Panc1 (cell line): ENCODE data around the gene DNAJC12. TPM values are rescaled to one million over a fixed set of nuclear protein-coding genes. Genes with fewer than 3 reads are reported as not detected.

ENCODE experiments used
- ATAC-seq: fragments of 200-7000 bp; cut with Tn5 transposase; 2 replicates; pipeline ENCODE4 v1.9.1; 2020; ENCODE audit warnings: mild to moderate bottlenecking, moderate library complexity
- BruUV-seq: library from RNA; stranded (reverse); fragments of 400-500 nt; replicated peaks from 2 replicates; lab custom pipeline; 2021; lab: Mats Ljungman, UMichigan
- CTCF ChIA-PET: fragments of 300-600 bp; sonication (Branson Sonifier 250); formaldehyde crosslinking; loops from one replicate; lab custom pipeline; 2022; ENCODE audit warnings: antibody characterized with exemption; lab: Charles Lee
- POLR2A ChIA-PET: fragments of 300-600 bp; sonication (Branson Sonifier 250); formaldehyde crosslinking; loops from one replicate; lab custom pipeline; 2022; ENCODE audit warnings: antibody characterized with exemption; lab: Charles Lee
- DNase-seq: peaks from one replicate; pipeline ENCODE4 v3.0.0-alpha.2; 2010; ENCODE audit warnings: low read depth, low spot score
- H3K27ac ChIP-seq: 2 replicates; pipeline ENCODE4 v1.5.1; 2011; ENCODE audit warnings: mild to moderate bottlenecking, low read length, inconsistent platforms
- H3K27me3 ChIP-seq: fragments of 200-500 bp; sonication (Bioruptor generic); 2 replicates; pipeline ENCODE4 v1.6.0; 2014; ENCODE audit warnings: low read length, inconsistent platforms; ENCODE audit not compliant: control insufficient read depth, insufficient read depth
- H3K36me3 ChIP-seq: fragments of 200-500 bp; sonication (Bioruptor generic); 2 replicates; pipeline ENCODE4 v1.5.1; 2014; ENCODE audit warnings: inconsistent platforms, mild to moderate bottlenecking, low read length, moderate library complexity; ENCODE audit not compliant: control insufficient read depth, insufficient read depth
- H3K4me1 ChIP-seq: 2 replicates; pipeline ENCODE4 v1.5.1; 2011; ENCODE audit warnings: inconsistent platforms, mild to moderate bottlenecking, low read length, moderate library complexity; ENCODE audit not compliant: control insufficient read depth, insufficient read depth
- H3K4me3 ChIP-seq, 2 experiments: 2 replicates each; pipeline ENCODE4 v1.5.1; 2011 to 2012; ENCODE audit warnings: low read depth in 2 of 2, low read length in 2 of 2, mild to moderate bottlenecking in 2 of 2, inconsistent platforms in 1 of 2, moderate library complexity in 1 of 2
- H3K9me3 ChIP-seq: fragments of 200-500 bp; sonication (Bioruptor generic); 2 replicates; pipeline ENCODE4 v1.5.1; 2014; ENCODE audit warnings: low read depth, mild to moderate bottlenecking, inconsistent platforms, low read length, moderate library complexity; ENCODE audit not compliant: control insufficient read depth, insufficient read depth
- POLR2AphosphoS5 ChIP-seq: IDR thresholded peaks from 2 replicates; pipeline ENCODE4 v1.6.1; 2012; ENCODE audit warnings: mild to moderate bottlenecking, low read depth, low read length, moderate library complexity
- SIN3A ChIP-seq: IDR thresholded peaks from 2 replicates; pipeline ENCODE4 v1.6.1; 2012; ENCODE audit warnings: low read depth, mild to moderate bottlenecking, low read length, moderate library complexity, borderline replicate concordance; ENCODE audit not compliant: insufficient read depth
- TCF7L2 ChIP-seq: IDR thresholded peaks from 2 replicates; pipeline ENCODE4 v1.6.1; 2011; ENCODE audit warnings: mild to moderate bottlenecking, low read depth, low read length, inconsistent platforms
- in situ Hi-C: cut with HindIII; loops from 2 replicates; pipeline ENCODE4 v1.10.0; 2016; ENCODE audit warnings: low sequenced_read_pairs, low pct_unique_long_range_greater_than_20kb
- intact Hi-C: fragments of 100-400 bp; cut with micrococcal nuclease; formaldehyde crosslinking; loops from one replicate; pipeline ENCODE4 v1.10.0; 2022; ENCODE audit not compliant: unreplicated experiment
- total RNA-seq: library from RNA; stranded (reverse); gene quantifications from one replicate; pipeline ENCODE4 v1.2.1, GENCODE V29; 2021; ENCODE audit not compliant: unreplicated experiment
- TF ChIP-seq, protein P1 (sequence below): fragments of 450-650 bp; IDR thresholded peaks from 2 replicates; pipeline ENCODE4 v1.5.1; 2017; ENCODE audit warnings: mild to moderate bottlenecking
- TF ChIP-seq, protein P2 (sequence below), 2 experiments: IDR thresholded peaks; 2 replicates each; pipeline ENCODE4 v1.6.1; 2011 to 2012; ENCODE audit warnings: low read depth in 2 of 2, control low read depth in 1 of 2, low read length in 1 of 2, mild to moderate bottlenecking in 1 of 2, moderate library complexity in 1 of 2; ENCODE audit not compliant: insufficient read depth in 1 of 2

Gene DNAJC12
- total RNA-seq, 1 experiment from 2014 or later, result 0.44 TPM

DNA sequence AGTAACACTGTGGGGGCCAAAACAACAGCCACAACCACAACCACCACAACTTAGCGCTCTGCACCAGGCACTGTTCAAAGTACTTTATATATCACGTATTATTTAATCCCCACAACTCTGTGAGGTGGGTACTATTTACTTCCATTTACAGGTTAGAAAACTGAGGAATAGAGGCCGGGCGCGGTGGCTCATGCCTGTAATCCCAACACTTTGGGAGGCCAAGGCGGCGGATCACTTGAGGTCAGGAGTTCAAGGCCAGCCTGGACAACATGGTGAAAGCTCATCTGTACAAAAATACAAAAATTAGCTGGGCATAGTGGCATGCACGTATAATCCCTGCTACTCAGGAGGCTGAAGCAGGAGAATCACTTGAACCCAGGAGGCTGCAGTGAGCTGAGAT lies 3.6 kb downstream of the DNAJC12 start:
- no TSS peak for BruUV-seq
- in situ Hi-C loops, result no loop called here
- ChIA-PET POLR2A (no interaction called here), CTCF (no interaction called here)
- ATAC-seq (no peak), DNase-seq (no peak)
- Histone ChIP-seq H3K4me1 (no peaks in the 10 kb centered on the region), H3K9me3 (no peaks in the 10 kb centered on the region), H3K4me3 (no peak overlapping the region), H3K36me3 (no peaks in the 10 kb centered on the region), H3K27me3 (no peaks in the 10 kb centered on the region), H3K27ac (no peak overlapping the region)
- TF ChIP-seq SIN3A, result no peak
- no peak for TF ChIP-seq POLR2AphosphoS5
- TF ChIP-seq TCF7L2, result no peak
- TF ChIP-seq, protein P1, sequence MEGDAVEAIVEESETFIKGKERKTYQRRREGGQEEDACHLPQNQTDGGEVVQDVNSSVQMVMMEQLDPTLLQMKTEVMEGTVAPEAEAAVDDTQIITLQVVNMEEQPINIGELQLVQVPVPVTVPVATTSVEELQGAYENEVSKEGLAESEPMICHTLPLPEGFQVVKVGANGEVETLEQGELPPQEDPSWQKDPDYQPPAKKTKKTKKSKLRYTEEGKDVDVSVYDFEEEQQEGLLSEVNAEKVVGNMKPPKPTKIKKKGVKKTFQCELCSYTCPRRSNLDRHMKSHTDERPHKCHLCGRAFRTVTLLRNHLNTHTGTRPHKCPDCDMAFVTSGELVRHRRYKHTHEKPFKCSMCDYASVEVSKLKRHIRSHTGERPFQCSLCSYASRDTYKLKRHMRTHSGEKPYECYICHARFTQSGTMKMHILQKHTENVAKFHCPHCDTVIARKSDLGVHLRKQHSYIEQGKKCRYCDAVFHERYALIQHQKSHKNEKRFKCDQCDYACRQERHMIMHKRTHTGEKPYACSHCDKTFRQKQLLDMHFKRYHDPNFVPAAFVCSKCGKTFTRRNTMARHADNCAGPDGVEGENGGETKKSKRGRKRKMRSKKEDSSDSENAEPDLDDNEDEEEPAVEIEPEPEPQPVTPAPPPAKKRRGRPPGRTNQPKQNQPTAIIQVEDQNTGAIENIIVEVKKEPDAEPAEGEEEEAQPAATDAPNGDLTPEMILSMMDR, result no peak
- TF ChIP-seq, protein P2, sequence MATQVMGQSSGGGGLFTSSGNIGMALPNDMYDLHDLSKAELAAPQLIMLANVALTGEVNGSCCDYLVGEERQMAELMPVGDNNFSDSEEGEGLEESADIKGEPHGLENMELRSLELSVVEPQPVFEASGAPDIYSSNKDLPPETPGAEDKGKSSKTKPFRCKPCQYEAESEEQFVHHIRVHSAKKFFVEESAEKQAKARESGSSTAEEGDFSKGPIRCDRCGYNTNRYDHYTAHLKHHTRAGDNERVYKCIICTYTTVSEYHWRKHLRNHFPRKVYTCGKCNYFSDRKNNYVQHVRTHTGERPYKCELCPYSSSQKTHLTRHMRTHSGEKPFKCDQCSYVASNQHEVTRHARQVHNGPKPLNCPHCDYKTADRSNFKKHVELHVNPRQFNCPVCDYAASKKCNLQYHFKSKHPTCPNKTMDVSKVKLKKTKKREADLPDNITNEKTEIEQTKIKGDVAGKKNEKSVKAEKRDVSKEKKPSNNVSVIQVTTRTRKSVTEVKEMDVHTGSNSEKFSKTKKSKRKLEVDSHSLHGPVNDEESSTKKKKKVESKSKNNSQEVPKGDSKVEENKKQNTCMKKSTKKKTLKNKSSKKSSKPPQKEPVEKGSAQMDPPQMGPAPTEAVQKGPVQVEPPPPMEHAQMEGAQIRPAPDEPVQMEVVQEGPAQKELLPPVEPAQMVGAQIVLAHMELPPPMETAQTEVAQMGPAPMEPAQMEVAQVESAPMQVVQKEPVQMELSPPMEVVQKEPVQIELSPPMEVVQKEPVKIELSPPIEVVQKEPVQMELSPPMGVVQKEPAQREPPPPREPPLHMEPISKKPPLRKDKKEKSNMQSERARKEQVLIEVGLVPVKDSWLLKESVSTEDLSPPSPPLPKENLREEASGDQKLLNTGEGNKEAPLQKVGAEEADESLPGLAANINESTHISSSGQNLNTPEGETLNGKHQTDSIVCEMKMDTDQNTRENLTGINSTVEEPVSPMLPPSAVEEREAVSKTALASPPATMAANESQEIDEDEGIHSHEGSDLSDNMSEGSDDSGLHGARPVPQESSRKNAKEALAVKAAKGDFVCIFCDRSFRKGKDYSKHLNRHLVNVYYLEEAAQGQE (IDR thresholded peaks at IDR 0.05; ENCODE audit: insufficient read depth in 1 of 2, low read depth in 2 of 2, low read length in 1 of 2), result no peak
- intact Hi-C loops, result no loop called here

DNA sequence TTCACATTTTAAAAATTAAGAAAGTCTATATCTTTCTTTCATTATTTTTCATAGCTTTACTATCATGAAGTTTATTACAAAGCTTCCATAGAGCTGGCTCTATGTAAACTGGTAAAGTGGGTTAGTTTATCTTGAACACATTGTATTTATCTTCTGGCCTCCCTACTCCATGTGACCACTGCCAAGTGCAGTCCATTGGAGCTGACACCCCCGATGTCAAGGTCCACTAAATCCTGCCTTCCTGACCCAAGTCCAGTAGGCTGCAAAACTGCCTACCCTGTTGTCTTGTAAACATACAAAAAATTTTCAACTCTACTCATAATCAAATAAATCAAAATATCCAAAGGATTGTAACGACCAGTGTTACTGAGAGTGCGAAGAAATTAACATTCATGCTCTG lies 10.2 kb downstream of the DNAJC12 start:
- Histone ChIP-seq H3K27ac (no peak overlapping the region), H3K36me3 (no peaks in the 10 kb centered on the region), H3K9me3 (no peaks in the 10 kb centered on the region), H3K4me3 (no peak overlapping the region), H3K27me3 (no peaks in the 10 kb centered on the region), H3K4me1 (0 out of 2 replicates have a peak, but pooled peaks cover 3% of the 10 kb centered on the region)
- ATAC-seq (no peak), DNase-seq (no peak)
- BruUV-seq, result no TSS peak
- in situ Hi-C loops, result no loop called here
- CTCF ChIA-PET, result interaction anchor here (0.7 kb wide), 1 partner anchor 28 kb away, joined by 5 read pairs; no protein-coding TSS in a partner anchor
- intact Hi-C loops, result no loop called here
- POLR2A ChIA-PET, result no interaction called here
- TF ChIP-seq POLR2AphosphoS5, result no peak
- TF ChIP-seq TCF7L2, result no peak
- TF ChIP-seq, protein P1, result no peak
- TF ChIP-seq SIN3A, result no peak
- TF ChIP-seq, protein P2 (IDR thresholded peaks at IDR 0.05; ENCODE audit: insufficient read depth in 1 of 2, low read depth in 2 of 2, low read length in 1 of 2), result no peak
